ENCODE data around the gene TKT. TPM values are rescaled to one million over a fixed set of nuclear protein-coding genes. Genes with fewer than 3 reads are reported as not detected.

Gene TKT
- total and polyA plus RNA-seq, 2 donors from 2014 or later: 182 to 224 TPM

GRCh38 chr3:53199834-53200233, 56.0 kb downstream of the TKT start:
- Histone ChIP-seq H3K9me3 (ENCODE audit: control insufficient read depth in 2 of 3, insufficient read depth in 1 of 3, low read length in 3 of 3) (no peaks in the 10 kb centered on the region), H3K27ac (ENCODE audit: low read depth in 2 of 2, low read length in 2 of 2) (no peak overlapping the region), H3K4me1 (ENCODE audit: control insufficient read depth in 2 of 3, insufficient read depth in 2 of 3, low read depth in 1 of 3, low read length in 3 of 3) (peaks cover 0 to 2% (median 0%) of the 10 kb centered on the region in 3 donors), H3K27me3 (ENCODE audit: control insufficient read depth, insufficient read depth, low read length) (no peaks in the 10 kb centered on the region), H3K4me3 (ENCODE audit: low read length in 3 of 3) (no peak overlapping the region), H3K9ac (ENCODE audit: low read length in 3 of 3) (no peak overlapping the region), H3K36me3 (ENCODE audit: control insufficient read depth in 2 of 3, insufficient read depth in 3 of 3, low read length in 3 of 3) (no peaks in the 10 kb centered on the region)
- DNase-seq: no peak
- intact Hi-C loops (cut with DNase I): loop anchor here (5.0 to 10.0 kb wide), 2 partner anchors 65 to 88 kb away; partner anchors contain the start of gene RFT1
- FAIRE-seq: no peak
- no peak for TF ChIP-seq CTCF (IDR thresholded peaks at IDR 0.05; ENCODE audit: borderline replicate concordance, extremely low read depth, insufficient read depth)

GRCh38 chr3:53198996-53199395, 56.8 kb downstream of the TKT start:
- DNase-seq (no peak), FAIRE-seq (no peak)
- no peaks in the 10 kb centered on the region for H3K36me3 ChIP-seq (ENCODE audit: control insufficient read depth in 2 of 3, insufficient read depth in 3 of 3, low read length in 3 of 3)
- H3K9me3 ChIP-seq (ENCODE audit: control insufficient read depth in 2 of 3, insufficient read depth in 1 of 3, low read length in 3 of 3): no peaks in the 10 kb centered on the region
- no peak for TF ChIP-seq CTCF (IDR thresholded peaks at IDR 0.05; ENCODE audit: borderline replicate concordance, extremely low read depth, insufficient read depth)
- H3K4me3 ChIP-seq (ENCODE audit: low read length in 3 of 3): no peak overlapping the region
- H3K9ac ChIP-seq (ENCODE audit: low read length in 3 of 3): no peak overlapping the region
- H3K27ac ChIP-seq (ENCODE audit: low read depth in 2 of 2, low read length in 2 of 2): no peak overlapping the region
- H3K27me3 ChIP-seq (ENCODE audit: control insufficient read depth, insufficient read depth, low read length): no peaks in the 10 kb centered on the region
- intact Hi-C loops (cut with DNase I): loop anchor here (5.0 to 10.0 kb wide), 2 partner anchors 64 to 87 kb away; partner anchors contain the start of gene RFT1
- peaks cover 0 to 5% (median 0%) of the 10 kb centered on the region in 3 donors for H3K4me1 ChIP-seq (ENCODE audit: control insufficient read depth in 2 of 3, insufficient read depth in 2 of 3, low read depth in 1 of 3, low read length in 3 of 3)

- no peak for DNase-seq
- no peaks in the 10 kb centered on the region for H3K9me3 ChIP-seq (ENCODE audit: control insufficient read depth in 2 of 3, insufficient read depth in 1 of 3, low read length in 3 of 3)
- intact Hi-C loops (cut with DNase I): loop anchor here (5.0 to 10.0 kb wide), 2 partner anchors 64 to 86 kb away; partner anchors contain the start of gene RFT1
Observed at GRCh38 chr3:53198256-53198977, 57.4 kb downstream of the TKT start.

More at GRCh38 chr3:53198256-53198977, 57.4 kb downstream of the TKT start:
- Histone ChIP-seq H3K9ac (ENCODE audit: low read length in 3 of 3) (no peak overlapping the region), H3K4me3 (ENCODE audit: low read length in 3 of 3) (no peak overlapping the region), H3K27me3 (ENCODE audit: control insufficient read depth, insufficient read depth, low read length) (no peaks in the 10 kb centered on the region), H3K4me1 (ENCODE audit: control insufficient read depth in 2 of 3, insufficient read depth in 2 of 3, low read depth in 1 of 3, low read length in 3 of 3) (peaks cover 0 to 7% (median 0%) of the 10 kb centered on the region in 3 donors), H3K36me3 (ENCODE audit: control insufficient read depth in 2 of 3, insufficient read depth in 3 of 3, low read length in 3 of 3) (no peaks in the 10 kb centered on the region), H3K27ac (ENCODE audit: low read depth in 2 of 2, low read length in 2 of 2) (no peak overlapping the region)
- FAIRE-seq: no peak
- TF ChIP-seq CTCF (IDR thresholded peaks at IDR 0.05; ENCODE audit: borderline replicate concordance, extremely low read depth, insufficient read depth): no peak

All from kidney (tissue), 14 donors.